Esophagus muscularis mucosa (tissue), 4 donors: ENCODE measurements around the gene RRP9. TPM values are rescaled to one million over a fixed set of nuclear protein-coding genes. Genes with fewer than 3 reads are reported as not detected.

ENCODE experiments used
- DNase-seq: peaks from one replicate; pipeline ENCODE4 v3.0.0-alpha.2; 2017; ENCODE audit errors: extremely low spot score
- H3K27ac ChIP-seq, 4 donors: fragments of 200-600 bp; sonication (generic); replicated peaks in 1 of 4; 1 replicate in 3 of 4; 2 replicates in 1 of 4; pipeline ENCODE4 v1.5.1; 2016 to 2019; ENCODE audit warnings: mild to moderate bottlenecking in 1 of 4
- H3K27me3 ChIP-seq, 4 donors: fragments of 200-600 bp; sonication (generic); one replicate each; pipeline versions ENCODE4 v1.5.1 to v1.6.0; 2016 to 2019
- H3K36me3 ChIP-seq, 4 donors: fragments of 200-600 bp; sonication (generic); one replicate each; pipeline ENCODE4 v1.5.1; 2016 to 2019
- H3K4me1 ChIP-seq, 4 donors: fragments of 200-600 bp; sonication (generic); one replicate each; pipeline ENCODE4 v1.5.1; 2016 to 2019
- H3K4me3 ChIP-seq, 4 donors: fragments of 200-600 bp; sonication (generic); 1 replicate in 2 of 4; 2 replicates in 2 of 4; pipeline ENCODE4 v1.5.1; 2016 to 2019; ENCODE audit warnings: mild to moderate bottlenecking in 4 of 4, moderate library complexity in 1 of 4
- H3K9me3 ChIP-seq, 4 donors: fragments of 200-600 bp; sonication (generic); 1 replicate in 3 of 4; 2 replicates in 1 of 4; pipeline ENCODE4 v1.5.1; 2016 to 2019
- CTCF ChIP-seq, 3 experiments: fragments of 200-600 bp in 2 of 3; fragments of 450-650 bp in 1 of 3; sonication (generic) in 2 of 3; IDR thresholded peaks; one replicate each; pipeline ENCODE4 v1.5.1; 2017 to 2019; ENCODE audit warnings: antibody characterized with exemption in 3 of 3, mild to moderate bottlenecking in 2 of 3, moderate library complexity in 1 of 3
- EP300 ChIP-seq: sonication (generic); formaldehyde crosslinking; IDR thresholded peaks from one replicate; pipeline ENCODE4 v1.6.1; 2017; ENCODE audit warnings: antibody characterized with exemption
- POLR2A ChIP-seq: fragments of 450-650 bp; IDR thresholded peaks from one replicate; pipeline ENCODE4 v1.6.1; 2017; ENCODE audit warnings: antibody characterized with exemption, moderate library complexity, mild to moderate bottlenecking, low read depth
- POLR2AphosphoS5 ChIP-seq, 2 donors: sonication (generic); formaldehyde crosslinking; IDR thresholded peaks; one replicate each; pipeline ENCODE4 v1.6.1; 2017; ENCODE audit warnings: antibody characterized with exemption in 2 of 2
- WGBS: methylation state at CpG from one replicate; pipeline ENCODE4 v1.1.5; 2018; 5-methylcytosine and 5-hydroxymethylcytosine counted together
- intact Hi-C: fragments of 100-400 bp; cut with DNase I; formaldehyde crosslinking; loops from one replicate; pipeline ENCODE4 v1.15.1; 2023
- total RNA-seq, 4 donors: library from RNA; depleted of rRNA; stranded (reverse); fragments of >200 nt; gene quantifications; one replicate each; pipeline versions ENCODE4 v1.1.0 to v1.2.1, GENCODE V29; 2016

RRP9 gene
- total RNA-seq, 4 donors from 2014 or later: 9.6 to 20.7 (median 15.5) TPM

- intact Hi-C loops: no loop called here
- DNase-seq: no peak
- Histone ChIP-seq H3K27me3 (no peaks in the 10 kb centered on the region), H3K4me3 (no peak overlapping the region), H3K9me3 (no peaks in the 10 kb centered on the region), H3K36me3 (peaks cover 41 to 57% (median 53%) of the 10 kb centered on the region in 4 donors), H3K27ac (no peak overlapping the region), H3K4me1 (peaks cover 31 to 46% (median 33%) of the 10 kb centered on the region in 4 donors)
- TF ChIP-seq CTCF (IDR thresholded peaks at IDR 0.05) (no peak), POLR2A (no peak), EP300 (no peak), POLR2AphosphoS5 (IDR thresholded peaks at IDR 0.05) (no peak)
- 87% methylated on average over 7 of the region's 9 CpGs for WGBS
These were observed 2.8 kb downstream of the RRP9 start for GRCh38 chr3:51938780-51939425.

- H3K4me1 ChIP-seq: peaks cover 24 to 37% (median 25%) of the 10 kb centered on the region in 4 donors
- no peak overlapping the region for H3K4me3 ChIP-seq
- peaks cover 49 to 67% (median 63%) of the 10 kb centered on the region in 4 donors for H3K36me3 ChIP-seq
- no peak overlapping the region for H3K27ac ChIP-seq
- no peaks in the 10 kb centered on the region for H3K9me3 ChIP-seq
- intact Hi-C loops: no loop called here
- TF ChIP-seq POLR2A (no peak), CTCF (IDR thresholded peaks at IDR 0.05) (no peak), EP300 (no peak), POLR2AphosphoS5 (IDR thresholded peaks at IDR 0.05) (no peak)
- no peak for DNase-seq
- no peaks in the 10 kb centered on the region for H3K27me3 ChIP-seq
- WGBS: 95% methylated on average over 13 of the region's 13 CpGs
These were observed 3.9 kb downstream of the RRP9 start for GRCh38 chr3:51937611-51938450.

GRCh38 chr3:51937014-51937413 is 4.7 kb downstream of the RRP9 start:
- intact Hi-C loops: no loop called here
- Histone ChIP-seq H3K36me3 (peaks cover 49 to 73% (median 70%) of the 10 kb centered on the region in 4 donors), H3K27me3 (no peaks in the 10 kb centered on the region), H3K9me3 (no peaks in the 10 kb centered on the region), H3K27ac (no peak overlapping the region), H3K4me1 (peaks cover 17 to 31% (median 18%) of the 10 kb centered on the region in 4 donors), H3K4me3 (no peak overlapping the region)
- DNase-seq: no peak
- TF ChIP-seq CTCF (IDR thresholded peaks at IDR 0.05) (no peak), EP300 (no peak), POLR2A (no peak)
- WGBS: 82% methylated on average over 4 of the region's 9 CpGs

GRCh38 chr3:51935886-51936755 is 5.6 kb downstream of the RRP9 start:
- TF ChIP-seq EP300 (no peak), POLR2AphosphoS5 (IDR thresholded peaks at IDR 0.05) (no peak), POLR2A (no peak), CTCF (IDR thresholded peaks at IDR 0.05) (no peak)
- 96% methylated on average over 17 of the region's 25 CpGs for WGBS
- intact Hi-C loops: no loop called here

More at GRCh38 chr3:51935886-51936755, 5.6 kb downstream of the RRP9 start:
- Histone ChIP-seq H3K36me3 (peaks cover 49 to 76% (median 72%) of the 10 kb centered on the region in 4 donors), H3K4me1 (peaks cover 13 to 25% (median 14%) of the 10 kb centered on the region in 4 donors), H3K9me3 (no peaks in the 10 kb centered on the region), H3K4me3 (no peak overlapping the region), H3K27me3 (no peaks in the 10 kb centered on the region), H3K27ac (no peak overlapping the region)
- DNase-seq: no peak
